GM21423 (cell line): ENCODE results near the gene RGP1.

Experiments
- ATAC-seq: cut with Tn5 transposase; IDR thresholded peaks from one replicate; pipeline ENCODE4 v1.9.1; 2021; ENCODE audit warnings: mild to moderate bottlenecking, moderate library complexity; ENCODE audit not compliant: unreplicated experiment

The RGP1 gene

GRCh38 chr9:35769763-35770162 is 20.7 kb downstream of the RGP1 start:
- no peak for ATAC-seq

GRCh38 chr9:35771075-35771433 is 22.0 kb downstream of the RGP1 start:
- ATAC-seq: no peak

GRCh38 chr9:35771534-35771933 is 22.4 kb downstream of the RGP1 start:
- no peak for ATAC-seq

- ATAC-seq: no peak
These were observed 22.9 kb downstream of the RGP1 start for GRCh38 chr9:35771943-35772342.

- no peak for ATAC-seq
These were observed 26.0 kb downstream of the RGP1 start for GRCh38 chr9:35774907-35775635.

- no peak for ATAC-seq
These were observed 26.9 kb downstream of the RGP1 start for GRCh38 chr9:35776018-35776417.

- no peak for ATAC-seq
These were observed 29.4 kb downstream of the RGP1 start for GRCh38 chr9:35778496-35778895.

GRCh38 chr9:35781066-35781465 is 32.0 kb downstream of the RGP1 start:
- ATAC-seq: no peak

- ATAC-seq: no peak
These were observed 34.3 kb downstream of the RGP1 start for GRCh38 chr9:35783418-35783817.

GRCh38 chr9:35789541-35789940 is 40.5 kb downstream of the RGP1 start:
- no peak for ATAC-seq

- ATAC-seq: no peak
These were observed 40.9 kb downstream of the RGP1 start for GRCh38 chr9:35790025-35790384.

- ATAC-seq: no peak
These were observed 41.6 kb downstream of the RGP1 start for GRCh38 chr9:35790385-35791296.

GRCh38 chr9:35791297-35791921 is 42.3 kb downstream of the RGP1 start, which contains the start of gene NPR2:
NPR2 (plus strand) TSS chr9:35791591; CDS start chr9:35792409, 818 bp downstream.
- ATAC-seq: no peak

- ATAC-seq: no peak
These were observed 43.1 kb downstream of the RGP1 start for GRCh38 chr9:35792024-35792813.

- ATAC-seq: no peak
These were observed 43.7 kb downstream of the RGP1 start for GRCh38 chr9:35792826-35793225.

- ATAC-seq: no peak
These were observed 44.4 kb downstream of the RGP1 start for GRCh38 chr9:35793461-35793860.

GRCh38 chr9:35795695-35796094 is 46.6 kb downstream of the RGP1 start:
- no peak for ATAC-seq

- ATAC-seq: no peak
These were observed 48.4 kb downstream of the RGP1 start for GRCh38 chr9:35797311-35798109.

- ATAC-seq: no peak
These were observed 49.7 kb downstream of the RGP1 start for GRCh38 chr9:35798658-35799374.
